Measurements from ENCODE around the gene NSFL1C. TPM values are rescaled to one million over a fixed set of nuclear protein-coding genes. Genes with fewer than 3 reads are reported as not detected.
A peak's percentile ranks its signal among the peaks of the same experiment; 100 is the strongest.

Gene NSFL1C
- total and polyA plus RNA-seq, 8 donors = 60.5 to 96.9 (median 92.9) TPM

GRCh38 chr20:1441133-1441532 is 25.5 kb downstream of the NSFL1C start:
- Histone ChIP-seq H3K27ac (no peak overlapping the region), H3K27me3 (no peaks in the 10 kb centered on the region), H3K36me3 (peaks cover 15 to 70% of the 10 kb centered on the region in 2 donors), H3K4me3 (no peak overlapping the region), H3K9me3 (no peaks in the 10 kb centered on the region), H3K4me1 (no peaks in the 10 kb centered on the region)
- DNase-seq (no peak), ATAC-seq (no peak)
- no peak for TF ChIP-seq CTCF (IDR thresholded peaks at IDR 0.05)
- intact Hi-C loops (cut with DNase I) = no loop called here

DNA sequence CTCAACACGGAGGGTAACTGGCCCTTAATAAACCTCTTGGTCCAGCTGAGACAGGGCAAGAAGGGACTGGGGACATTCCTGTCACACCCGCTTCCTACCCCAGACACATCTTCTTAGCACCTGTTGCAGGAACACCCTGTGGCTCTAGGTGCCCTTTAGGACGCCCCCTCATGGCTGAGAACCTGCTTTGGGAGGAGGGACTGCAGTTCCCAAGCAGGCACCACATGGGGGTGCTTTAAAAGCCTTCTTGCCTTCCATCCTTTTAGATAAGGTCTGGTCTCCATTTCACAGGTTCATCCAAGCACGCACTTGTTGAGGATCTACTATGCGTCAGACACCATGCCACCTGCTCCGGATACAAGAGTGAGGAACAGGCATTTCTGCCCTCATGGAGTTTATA is 26.6 kb downstream of the NSFL1C start:
- Histone ChIP-seq H3K4me3 (no peak overlapping the region), H3K27ac (no peak overlapping the region), H3K27me3 (no peaks in the 10 kb centered on the region), H3K4me1 (peaks cover 0 to 9% of the 10 kb centered on the region in 2 donors), H3K36me3 (peaks cover 7 to 59% of the 10 kb centered on the region in 2 donors), H3K9me3 (no peaks in the 10 kb centered on the region)
- no peak for DNase-seq
- intact Hi-C loops (cut with DNase I) = no loop called here
- ATAC-seq = no peak
- no peak for TF ChIP-seq CTCF (IDR thresholded peaks at IDR 0.05)

GRCh38 chr20:1438361-1438760 is 28.3 kb downstream of the NSFL1C start:
- Histone ChIP-seq H3K9me3 (no peaks in the 10 kb centered on the region), H3K36me3 (peaks cover 0 to 42% of the 10 kb centered on the region in 2 donors), H3K4me3 (no peak overlapping the region), H3K27ac (no peak overlapping the region), H3K27me3 (no peaks in the 10 kb centered on the region), H3K4me1 (peaks cover 0 to 25% of the 10 kb centered on the region in 2 donors)
- intact Hi-C loops (cut with DNase I) = loop anchor here in 1 of 2 donors (2.0 kb wide), 1 partner anchor 126 kb away; no protein-coding TSS in a partner anchor
- DNase-seq = no peak
- no peak for ATAC-seq
- TF ChIP-seq CTCF (IDR thresholded peaks at IDR 0.05) = no peak

DNA sequence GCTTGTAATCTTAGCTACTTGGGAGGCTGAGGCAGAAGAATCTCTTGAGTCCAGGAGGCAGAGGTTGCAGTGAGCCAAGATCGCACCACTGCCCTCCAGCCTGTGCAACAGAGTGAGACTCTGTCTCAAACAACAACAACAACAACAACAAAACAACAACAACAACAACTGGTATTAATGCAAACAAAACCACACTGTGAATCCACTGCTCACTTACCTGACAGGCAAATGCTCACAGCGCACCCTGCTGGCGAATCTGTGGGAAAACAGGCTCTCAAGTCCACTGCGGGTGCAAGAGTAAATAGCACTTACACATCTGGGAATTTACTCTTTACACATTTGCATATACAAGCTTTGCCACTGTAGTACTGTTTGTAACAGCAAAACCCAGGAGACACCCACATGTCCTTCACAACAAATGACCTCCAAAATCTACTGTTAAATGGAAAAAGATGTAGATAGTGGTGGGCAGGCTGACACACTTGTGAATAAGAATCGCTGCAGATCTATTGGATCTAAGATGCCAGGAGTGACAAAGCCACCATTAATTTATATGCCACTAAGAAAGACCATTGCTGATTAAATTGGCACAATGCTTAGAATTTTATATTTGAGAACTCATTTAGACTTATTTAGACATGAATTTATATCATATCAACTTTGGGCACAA is 29.3 kb downstream of the NSFL1C start:
- peaks cover 0 to 25% of the 10 kb centered on the region in 2 donors for H3K4me1 ChIP-seq
- H3K4me3 ChIP-seq = no peak overlapping the region
- TF ChIP-seq CTCF (IDR thresholded peaks at IDR 0.05) = peak; percentile 72 to 93
- peak; percentile 89 for ATAC-seq
- H3K9me3 ChIP-seq = no peaks in the 10 kb centered on the region
- no peaks in the 10 kb centered on the region for H3K27me3 ChIP-seq
- DNase-seq = peak; percentile 30 to 93 (median 70)
- H3K27ac ChIP-seq = no peak overlapping the region
- peaks cover 0 to 32% of the 10 kb centered on the region in 2 donors for H3K36me3 ChIP-seq
- intact Hi-C loops (cut with DNase I) = no loop called here

GRCh38 chr20:1436263-1436662 is 30.4 kb downstream of the NSFL1C start:
- H3K4me1 ChIP-seq = peaks cover 0 to 25% of the 10 kb centered on the region in 2 donors
- no peak overlapping the region for H3K4me3 ChIP-seq
- intact Hi-C loops (cut with DNase I) = no loop called here
- no peak for TF ChIP-seq CTCF (IDR thresholded peaks at IDR 0.05)
- ATAC-seq = no peak
- H3K9me3 ChIP-seq = no peaks in the 10 kb centered on the region
- H3K36me3 ChIP-seq = peaks cover 0 to 21% of the 10 kb centered on the region in 2 donors
- no peak for DNase-seq
- no peaks in the 10 kb centered on the region for H3K27me3 ChIP-seq
- H3K27ac ChIP-seq = no peak overlapping the region
